Fibroblast of lung (primary cell): ENCODE data around the gene FREM2.

Experiments
- EZH2 ChIP-seq: IDR thresholded peaks from 2 replicates; pipeline ENCODE4 v1.5.1; 2012; ENCODE audit warnings: low read length, control low read depth, mild to moderate bottlenecking; ENCODE audit errors: missing control alignments
- TF ChIP-seq, protein P1 (sequence below), 2 donors: IDR thresholded peaks in 1 of 2; conservative IDR thresholded peaks in 1 of 2; 1 replicate in 1 of 2; 2 replicates in 1 of 2; pipeline ENCODE4 v1.5.1; 2011 to 2012; ENCODE audit warnings: low read length in 2 of 2, control low read depth in 1 of 2, inconsistent platforms in 1 of 2, low read depth in 1 of 2, mild to moderate bottlenecking in 1 of 2

DNA sequence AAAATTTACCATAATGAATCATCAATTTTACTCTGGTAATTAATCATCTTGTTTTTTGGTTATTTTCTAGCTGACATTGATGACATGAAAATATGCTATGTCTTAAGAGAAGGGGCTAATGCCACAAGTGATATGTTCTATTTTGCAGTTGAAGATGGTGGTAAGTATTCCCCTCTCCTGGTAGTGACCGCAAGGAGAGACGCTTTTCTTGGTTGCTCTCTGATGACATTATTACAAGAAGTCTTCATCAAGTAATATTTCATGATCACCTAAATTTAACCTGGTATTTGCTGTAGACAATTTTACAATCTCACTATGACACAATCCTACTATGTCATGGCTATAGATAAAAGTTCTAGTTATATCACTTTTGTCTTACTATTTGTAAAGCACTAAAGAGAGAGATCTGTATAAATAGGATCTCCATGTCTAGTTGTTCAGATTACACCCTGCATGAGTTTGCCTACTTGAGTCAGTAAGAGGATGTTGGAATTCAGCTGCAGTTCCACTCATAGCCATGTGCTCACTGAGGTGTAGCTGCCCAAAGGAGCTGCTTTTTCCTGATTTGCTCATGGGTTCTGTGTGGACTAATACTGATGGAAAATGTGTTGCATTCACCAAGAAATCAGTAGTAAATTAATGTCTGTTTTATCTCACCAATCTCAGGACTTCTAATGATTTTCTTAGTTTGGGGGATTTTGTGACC lies 10.9 kb downstream of the FREM2 start:
- TF ChIP-seq, protein P1, sequence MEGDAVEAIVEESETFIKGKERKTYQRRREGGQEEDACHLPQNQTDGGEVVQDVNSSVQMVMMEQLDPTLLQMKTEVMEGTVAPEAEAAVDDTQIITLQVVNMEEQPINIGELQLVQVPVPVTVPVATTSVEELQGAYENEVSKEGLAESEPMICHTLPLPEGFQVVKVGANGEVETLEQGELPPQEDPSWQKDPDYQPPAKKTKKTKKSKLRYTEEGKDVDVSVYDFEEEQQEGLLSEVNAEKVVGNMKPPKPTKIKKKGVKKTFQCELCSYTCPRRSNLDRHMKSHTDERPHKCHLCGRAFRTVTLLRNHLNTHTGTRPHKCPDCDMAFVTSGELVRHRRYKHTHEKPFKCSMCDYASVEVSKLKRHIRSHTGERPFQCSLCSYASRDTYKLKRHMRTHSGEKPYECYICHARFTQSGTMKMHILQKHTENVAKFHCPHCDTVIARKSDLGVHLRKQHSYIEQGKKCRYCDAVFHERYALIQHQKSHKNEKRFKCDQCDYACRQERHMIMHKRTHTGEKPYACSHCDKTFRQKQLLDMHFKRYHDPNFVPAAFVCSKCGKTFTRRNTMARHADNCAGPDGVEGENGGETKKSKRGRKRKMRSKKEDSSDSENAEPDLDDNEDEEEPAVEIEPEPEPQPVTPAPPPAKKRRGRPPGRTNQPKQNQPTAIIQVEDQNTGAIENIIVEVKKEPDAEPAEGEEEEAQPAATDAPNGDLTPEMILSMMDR (conservative IDR thresholded peaks at IDR 0.05 in 1 of 2, IDR thresholded peaks at IDR 0.05 in 1 of 2; ENCODE audit: low read depth in 1 of 2, low read length in 2 of 2): no peak
- TF ChIP-seq EZH2: no peak
